GM18909 (cell line): ENCODE data around the gene GFI1B.
"Not testable (repeated sequence)": the region's sequence is repeated elsewhere in the genome, so short reads cannot be mapped to it uniquely, and the experiment has no call there.

Source experiments
- ATAC-seq: cut with Tn5 transposase; IDR thresholded peaks from one replicate; pipeline ENCODE4 v1.9.1; 2021; ENCODE audit warnings: mild to moderate bottlenecking; ENCODE audit not compliant: unreplicated experiment, poor library complexity

Gene GFI1B

GRCh38 chr9:132965478-132965877 lies 13.0 kb upstream of the GFI1B start:
- ATAC-seq: no peak

DNA sequence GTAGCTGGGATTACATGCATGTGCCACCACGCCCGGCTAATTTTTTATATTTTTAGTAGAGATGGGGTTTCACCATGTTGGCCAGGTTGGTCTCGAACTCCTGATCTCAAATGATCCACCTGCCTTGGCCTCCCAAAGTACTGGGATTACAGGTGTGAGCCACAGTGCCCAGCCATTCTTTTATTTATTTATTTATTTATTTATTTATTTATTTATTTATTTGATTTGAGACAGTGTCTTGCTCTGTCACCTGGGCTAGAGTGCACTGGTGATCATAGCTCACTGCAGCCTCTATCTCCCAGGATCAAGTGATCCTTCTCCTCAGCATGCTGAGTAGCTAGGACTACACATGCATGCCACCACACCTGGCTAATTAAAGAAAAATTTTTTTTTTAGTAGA lies 10.6 kb upstream of the GFI1B start:
- not testable (repeated sequence) for ATAC-seq

DNA sequence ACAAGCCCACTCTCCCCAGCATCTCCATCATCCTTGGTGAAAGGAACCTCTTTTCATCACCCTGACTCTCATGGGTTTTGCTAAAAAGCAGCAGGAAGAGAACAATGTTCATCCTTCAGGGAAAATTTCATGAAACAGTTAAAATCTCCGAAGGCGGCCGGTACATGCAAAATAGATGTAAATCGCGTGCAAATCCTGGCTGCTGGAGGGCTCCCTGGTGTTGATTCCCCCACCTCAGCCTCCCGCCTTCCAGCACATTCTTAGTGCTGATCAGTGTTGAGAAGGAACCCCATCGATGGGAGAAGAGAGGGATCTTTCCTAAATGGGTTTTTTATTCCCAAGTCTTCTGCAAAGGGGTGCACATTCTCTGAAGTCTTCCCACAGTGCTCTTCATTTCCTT lies 8.7 kb upstream of the GFI1B start:
- no peak for ATAC-seq

DNA sequence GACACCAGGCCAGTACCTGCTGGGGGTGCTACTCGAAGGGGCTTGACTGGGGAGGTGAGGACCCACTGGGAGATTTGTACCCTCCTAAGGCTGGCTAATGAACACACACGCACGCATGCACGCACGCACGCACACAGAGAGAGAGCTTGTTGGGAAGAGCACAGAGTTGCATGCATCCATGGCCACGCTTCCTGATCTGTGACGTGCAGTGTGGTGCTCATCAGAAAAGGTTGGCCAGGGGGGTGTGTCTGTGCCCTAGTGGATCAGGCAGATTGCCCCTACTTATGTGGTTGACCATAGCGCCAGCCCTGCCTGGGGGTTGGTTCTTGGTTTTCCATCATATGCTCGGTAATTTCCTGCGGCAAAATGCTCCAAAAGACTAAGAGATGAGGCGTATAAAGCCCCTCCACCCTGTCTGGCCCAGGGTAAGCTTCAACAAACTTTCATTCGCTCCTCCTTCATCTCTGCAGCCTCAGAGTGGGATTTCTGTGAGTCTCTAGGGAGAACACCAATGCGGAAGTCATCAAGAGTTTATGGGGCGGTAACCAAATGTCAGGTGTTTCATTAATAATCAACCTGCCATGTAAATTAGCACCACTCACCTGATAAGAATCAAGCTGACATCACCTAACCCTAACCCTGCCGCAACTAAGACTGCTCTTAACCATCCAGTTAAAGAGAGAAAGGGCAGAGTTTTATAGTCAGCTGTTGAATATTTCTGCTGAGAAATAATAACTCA lies 8.0 kb upstream of the GFI1B start:
- ATAC-seq: no peak

DNA sequence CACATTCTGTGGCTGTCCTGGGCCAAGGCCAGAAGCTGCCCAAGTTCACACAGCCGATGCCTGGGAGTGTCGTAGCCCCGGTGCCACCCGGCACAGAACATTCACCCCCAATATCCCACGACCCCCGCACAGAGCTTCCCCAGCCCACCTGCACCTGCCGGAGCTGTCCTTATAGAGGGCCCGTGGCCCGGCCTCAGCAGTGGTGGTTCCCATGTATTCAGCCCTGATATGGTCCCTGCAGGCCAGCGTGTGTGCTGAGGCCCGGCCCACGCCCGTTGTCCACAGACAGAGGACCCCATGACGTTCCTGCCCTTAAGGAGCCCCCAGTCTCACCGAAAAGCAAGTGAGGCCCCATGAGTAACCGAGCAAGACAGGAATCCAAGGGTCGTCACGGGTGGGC lies 5.3 kb upstream of the GFI1B start:
- ATAC-seq: no peak

GRCh38 chr9:132973713-132974112 lies 4.8 kb upstream of the GFI1B start:
- no peak for ATAC-seq

DNA sequence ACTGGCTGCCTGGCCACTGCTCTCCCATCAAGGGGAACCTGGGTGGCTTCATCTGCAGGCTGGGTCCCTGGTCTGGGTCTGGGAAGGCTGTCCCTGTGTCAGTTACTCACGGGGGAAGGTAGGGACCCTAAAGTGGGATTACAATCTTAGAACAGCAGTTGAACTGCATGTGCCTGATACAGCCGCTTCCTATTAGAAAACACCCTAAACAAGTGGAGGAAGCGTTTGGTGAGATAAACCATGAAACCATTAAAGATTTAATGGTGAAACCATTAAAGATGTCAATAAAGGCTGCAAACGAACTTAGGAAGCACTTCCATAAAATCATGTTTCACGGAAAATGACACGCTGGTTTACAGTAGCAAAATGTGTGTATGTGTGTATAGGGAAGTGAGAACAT lies 2.5 kb upstream of the GFI1B start:
- ATAC-seq: no peak

DNA sequence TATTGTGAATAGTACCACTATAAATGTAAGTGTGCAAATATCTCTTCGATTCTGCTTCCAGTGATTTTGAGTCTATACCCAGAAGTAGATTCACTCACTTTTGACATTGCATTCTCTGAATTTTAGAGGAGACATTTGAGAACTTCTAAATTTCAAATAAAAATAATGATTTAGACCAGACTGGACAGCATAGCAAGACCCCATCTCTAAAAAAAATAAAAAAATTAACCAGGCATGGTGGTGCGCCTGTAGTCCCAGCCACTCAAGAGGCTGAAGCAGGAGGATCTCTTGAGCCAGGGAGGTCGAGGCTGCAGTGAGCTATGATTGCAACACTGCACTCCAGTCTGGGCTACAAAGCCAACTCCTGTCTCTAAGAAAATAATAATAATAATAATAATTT lies 1.9 kb upstream of the GFI1B start:
- ATAC-seq: no peak

- ATAC-seq: no peak
Observed at GRCh38 chr9:132978112-132978450, 413 bp upstream of the GFI1B start.

DNA sequence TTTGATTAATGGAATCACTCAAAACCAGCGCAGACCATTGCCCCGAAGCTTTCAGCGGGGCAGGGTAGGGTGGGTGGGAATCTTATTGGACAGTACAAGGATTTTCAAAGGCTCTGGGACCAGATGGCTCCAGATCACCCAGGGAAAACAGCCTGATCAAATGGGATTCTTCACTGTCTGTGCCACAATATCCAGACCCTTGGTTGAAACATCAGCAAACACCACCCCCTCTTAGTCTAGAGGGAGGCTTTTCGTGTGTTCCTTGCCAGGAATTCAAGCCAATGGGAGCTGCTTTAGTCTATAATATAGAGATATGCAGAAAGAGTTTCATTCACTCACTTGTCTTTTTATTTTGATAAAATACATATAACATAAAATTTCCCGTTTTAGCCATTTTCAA lies 1.7 kb downstream of the GFI1B start:
- no peak for ATAC-seq

- ATAC-seq: peak; percentile 67
Observed at GRCh38 chr9:132982458-132982857, 4.0 kb downstream of the GFI1B start.

DNA sequence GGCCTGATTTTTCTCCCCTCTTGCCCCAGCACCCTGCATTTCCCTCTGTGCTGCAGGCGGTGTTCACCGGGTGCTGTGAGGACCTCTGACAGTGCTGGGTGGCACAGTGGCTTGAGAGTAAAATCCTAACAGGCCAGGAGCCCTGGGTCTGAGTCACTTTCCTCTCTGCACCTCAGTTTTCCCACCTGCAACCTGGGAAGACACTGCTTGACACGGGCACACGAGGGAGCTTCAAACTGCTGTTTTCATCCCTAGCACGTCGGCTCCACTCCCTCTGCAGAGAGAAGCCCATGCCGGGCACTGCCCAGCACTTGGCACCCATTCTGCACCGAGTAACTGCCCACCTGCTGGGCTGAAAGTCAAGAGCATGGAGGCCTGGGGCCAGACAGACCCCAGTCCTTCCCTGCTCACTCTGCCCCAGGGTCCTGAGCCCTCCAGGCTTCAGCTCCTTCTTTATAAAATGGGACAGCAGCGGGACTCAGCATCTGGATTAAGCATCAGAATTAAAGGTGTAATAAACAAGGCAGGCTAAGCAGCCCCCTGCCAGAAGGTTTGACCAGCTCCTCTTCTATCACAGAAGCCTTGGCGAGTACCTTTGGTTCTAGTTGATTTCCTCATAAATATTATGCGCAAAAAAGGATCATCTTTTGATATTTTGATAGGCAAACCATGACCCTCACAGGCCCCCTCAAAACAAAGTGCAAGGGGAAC lies 5.2 kb downstream of the GFI1B start:
- no peak for ATAC-seq

GRCh38 chr9:132984202-132985070 lies 5.9 kb downstream of the GFI1B start:
- ATAC-seq: no peak

- ATAC-seq: no peak
Observed at GRCh38 chr9:132985071-132985350, 6.5 kb downstream of the GFI1B start.

GRCh38 chr9:132985489-132985888 lies 7.0 kb downstream of the GFI1B start:
- no peak for ATAC-seq

GRCh38 chr9:132986114-132986513 lies 7.6 kb downstream of the GFI1B start:
- ATAC-seq: no peak

GRCh38 chr9:132986640-132987620 lies 8.4 kb downstream of the GFI1B start:
- ATAC-seq: no peak

DNA sequence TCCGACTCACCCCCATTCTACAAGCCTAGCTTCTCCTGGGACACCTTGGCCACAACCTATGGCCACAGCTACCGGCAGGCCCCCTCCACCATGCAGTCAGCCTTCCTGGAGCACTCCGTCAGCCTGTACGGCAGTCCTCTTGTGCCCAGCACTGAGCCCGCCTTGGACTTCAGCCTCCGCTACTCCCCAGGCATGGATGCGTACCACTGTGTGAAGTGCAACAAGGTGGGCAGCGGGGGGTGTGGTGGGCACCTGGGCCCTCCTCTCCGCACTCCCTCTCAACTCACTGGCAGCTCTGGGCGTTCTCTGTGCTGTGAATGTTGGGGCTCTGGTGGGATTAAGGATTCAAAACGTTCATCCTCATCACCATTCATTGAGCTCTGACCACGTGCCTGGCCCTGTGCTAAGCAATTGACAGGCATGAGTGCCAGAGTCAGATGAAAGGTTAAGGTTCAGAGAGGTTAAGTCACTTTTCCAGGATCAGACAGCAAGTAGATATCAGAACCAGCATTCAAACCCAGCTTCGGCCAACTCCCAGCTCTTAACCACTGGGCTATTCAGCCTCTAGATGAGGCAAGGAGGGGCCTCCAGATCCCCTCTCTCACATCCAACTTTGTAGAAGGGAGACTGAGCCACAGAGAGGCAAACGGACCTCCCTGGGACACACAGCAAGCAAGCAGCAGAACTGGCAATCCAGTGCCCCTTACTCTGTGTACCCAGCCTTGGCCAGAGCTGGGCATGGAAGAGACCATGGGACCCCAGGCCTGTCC lies 9.9 kb downstream of the GFI1B start:
- no peak for ATAC-seq

DNA sequence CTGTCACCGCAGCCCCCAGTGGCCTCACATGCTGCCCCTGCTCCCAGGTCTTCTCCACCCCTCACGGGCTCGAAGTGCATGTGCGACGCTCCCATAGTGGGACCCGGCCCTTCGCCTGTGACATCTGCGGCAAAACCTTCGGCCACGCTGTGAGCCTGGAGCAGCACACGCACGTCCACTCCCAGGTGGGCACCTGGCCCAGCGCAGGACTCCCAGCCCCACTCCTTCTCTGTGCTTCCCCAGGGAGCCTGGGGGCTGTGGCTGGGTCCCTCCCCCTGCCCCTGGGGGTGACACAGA lies 10.5 kb downstream of the GFI1B start:
- no peak for ATAC-seq
